GM19468 (cell line): Measurements from ENCODE around the gene PPEF2.
A peak's percentile ranks its signal among the peaks of the same experiment; 100 is the strongest.

ENCODE experiments used
- ATAC-seq: cut with Tn5 transposase; IDR thresholded peaks from one replicate; pipeline ENCODE4 v1.9.1; 2021; ENCODE audit warnings: mild to moderate bottlenecking, moderate library complexity, moderate number of reproducible peaks; ENCODE audit not compliant: unreplicated experiment; ENCODE audit errors: extremely low read depth

Gene PPEF2

DNA sequence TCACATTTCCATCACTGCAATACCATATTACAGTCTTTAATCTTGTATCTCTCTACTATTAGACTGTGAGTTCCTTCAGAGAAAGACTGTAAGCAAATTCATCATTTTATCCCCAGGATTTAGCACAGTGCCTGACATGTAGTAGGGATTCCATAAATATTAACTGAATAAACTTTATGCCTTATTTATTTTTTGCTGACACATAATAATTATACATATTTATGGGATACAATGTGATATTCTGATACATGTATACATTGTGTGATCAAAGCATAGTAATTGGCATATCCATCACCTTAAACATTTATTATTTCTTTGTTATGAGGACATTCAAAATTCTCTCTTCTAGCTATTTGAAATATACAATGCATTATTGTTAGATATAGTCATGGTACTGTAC, 3.7 kb downstream of the PPEF2 start:
- ATAC-seq: no peak

DNA sequence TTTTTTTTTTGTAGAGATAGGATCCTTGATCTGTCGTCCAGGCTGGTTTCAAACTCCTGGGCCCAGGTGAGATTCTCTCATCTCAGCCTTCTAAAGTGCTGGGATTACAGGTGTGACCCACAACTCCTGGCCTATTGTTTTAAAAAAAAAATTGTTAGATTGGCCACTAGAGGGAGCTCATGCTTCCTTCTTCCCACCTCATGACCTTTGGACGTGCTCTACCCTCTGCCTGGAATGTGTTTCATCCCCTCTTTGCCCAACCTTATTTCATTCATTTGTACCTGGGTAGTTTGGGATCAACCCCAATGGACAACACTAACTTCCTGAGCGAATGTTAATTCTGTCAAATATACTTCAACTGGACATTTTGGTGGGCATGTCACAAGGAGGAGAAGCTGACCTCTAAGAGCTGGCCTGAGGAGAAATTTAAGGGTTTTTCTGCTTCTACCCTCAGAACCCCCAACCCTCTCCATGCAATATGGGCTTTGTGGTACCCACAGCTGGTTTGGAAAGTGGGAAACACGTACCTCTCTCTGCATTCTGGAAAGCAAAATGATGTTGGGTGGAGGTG, 6.4 kb downstream of the PPEF2 start:
- peak; percentile 32 for ATAC-seq

DNA sequence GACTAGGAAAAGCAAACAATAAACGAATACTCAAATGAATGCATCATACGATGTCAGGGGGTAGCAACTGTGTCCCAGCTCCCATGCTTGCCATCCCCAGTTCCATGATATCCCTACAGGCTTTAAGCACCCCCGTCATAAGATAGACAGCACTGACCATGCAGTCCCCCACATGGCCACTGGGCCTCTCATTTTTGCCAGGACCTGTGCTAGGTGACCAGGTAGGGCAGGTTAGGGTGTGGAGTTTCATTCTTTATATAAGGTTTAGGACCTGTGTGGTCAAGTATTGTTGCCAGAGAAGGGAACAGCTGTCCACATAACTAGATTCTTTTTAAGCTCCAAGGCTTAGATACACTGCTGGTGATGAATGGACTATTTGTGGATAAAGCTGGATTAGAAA, 9.7 kb downstream of the PPEF2 start:
- ATAC-seq: no peak

DNA sequence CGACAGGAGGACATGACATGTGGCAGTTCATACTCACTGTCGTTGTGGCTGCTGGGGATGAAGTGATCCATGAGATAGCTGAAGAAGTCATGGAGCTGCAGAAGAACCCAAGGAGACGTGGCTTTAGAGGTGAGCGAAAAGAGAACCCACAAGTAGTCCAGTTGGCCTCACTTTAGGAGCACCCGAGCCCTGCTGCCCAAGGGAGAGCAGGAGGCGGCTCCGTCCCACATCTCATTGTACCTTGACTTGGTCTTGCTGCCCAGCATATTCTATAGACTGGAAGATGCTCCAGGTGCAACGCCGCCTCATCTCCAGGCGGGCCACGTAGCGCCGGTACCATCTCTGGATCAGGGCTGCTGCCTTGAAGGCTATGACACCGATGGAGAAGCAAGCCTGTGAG, 10.6 kb downstream of the PPEF2 start:
- no peak for ATAC-seq

DNA sequence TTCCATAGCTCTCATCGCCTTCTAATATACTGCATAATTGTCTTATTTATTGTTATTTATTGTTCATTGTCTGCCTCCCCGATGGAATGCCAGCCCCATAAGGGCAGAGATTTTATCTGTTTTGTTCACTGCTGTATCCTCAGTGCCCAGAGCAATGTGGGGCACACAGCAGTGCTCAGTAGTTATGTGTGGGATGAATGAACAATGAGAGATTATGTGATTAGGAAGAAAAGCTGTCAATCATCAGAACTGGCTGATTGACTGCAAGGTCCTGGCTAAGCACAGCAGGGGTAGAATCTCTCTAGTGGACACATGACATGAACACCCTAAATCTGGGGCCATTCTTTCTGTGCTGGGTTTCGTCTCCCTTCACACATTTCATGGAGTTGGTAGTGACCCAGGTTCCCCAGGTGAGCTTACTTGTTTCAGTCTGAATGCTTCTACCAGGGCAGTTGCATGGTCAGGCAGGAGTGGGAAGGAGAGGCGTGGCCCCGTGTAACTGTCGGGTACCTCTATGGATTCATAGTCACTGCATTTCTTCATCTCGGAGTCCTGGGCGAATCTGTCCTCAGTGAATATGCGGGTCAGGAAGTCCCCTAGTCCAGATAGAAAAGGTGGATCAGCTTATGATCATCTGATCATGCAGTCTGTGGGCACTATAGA, 12.6 kb downstream of the PPEF2 start:
- ATAC-seq: no peak

DNA sequence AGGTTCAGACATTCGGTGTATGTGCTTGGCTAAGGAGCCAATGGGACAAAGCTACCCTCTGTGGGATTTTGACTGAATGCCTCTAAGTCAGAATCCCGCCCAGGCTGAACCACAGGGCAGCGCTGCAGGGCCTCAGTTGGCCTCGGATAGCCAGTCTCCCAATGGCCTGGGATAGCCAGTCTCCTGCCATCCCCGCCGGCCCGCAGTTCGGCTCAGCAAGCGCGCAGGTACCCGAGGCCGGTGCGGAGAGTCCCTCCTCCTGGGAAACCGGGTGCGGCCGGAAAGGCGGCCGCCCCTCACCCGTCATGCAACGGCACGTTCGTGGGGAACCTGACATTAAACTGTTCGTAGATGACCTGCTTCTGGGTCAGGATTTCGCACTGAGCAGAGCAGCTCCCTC, 16.1 kb downstream of the PPEF2 start:
- no peak for ATAC-seq

DNA sequence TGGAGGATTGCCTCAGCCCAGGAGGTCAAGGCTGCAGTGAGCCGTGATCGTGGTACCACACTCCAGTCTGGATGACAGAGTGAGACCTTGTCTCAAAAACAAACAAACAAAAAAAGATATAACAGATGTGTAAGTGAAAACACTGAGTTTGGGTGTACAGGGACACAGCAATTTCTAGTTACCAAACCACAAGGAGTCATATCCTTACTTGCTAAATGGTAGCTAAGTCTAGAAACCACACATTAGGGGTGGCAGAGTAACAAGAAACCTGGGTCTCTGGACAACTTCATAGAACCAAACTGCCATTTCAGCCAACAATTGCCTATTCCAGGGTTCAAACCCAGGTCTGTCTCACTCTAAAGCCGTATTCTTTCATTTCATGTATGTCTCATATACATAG, 20.8 kb downstream of the PPEF2 start:
- ATAC-seq: no peak

DNA sequence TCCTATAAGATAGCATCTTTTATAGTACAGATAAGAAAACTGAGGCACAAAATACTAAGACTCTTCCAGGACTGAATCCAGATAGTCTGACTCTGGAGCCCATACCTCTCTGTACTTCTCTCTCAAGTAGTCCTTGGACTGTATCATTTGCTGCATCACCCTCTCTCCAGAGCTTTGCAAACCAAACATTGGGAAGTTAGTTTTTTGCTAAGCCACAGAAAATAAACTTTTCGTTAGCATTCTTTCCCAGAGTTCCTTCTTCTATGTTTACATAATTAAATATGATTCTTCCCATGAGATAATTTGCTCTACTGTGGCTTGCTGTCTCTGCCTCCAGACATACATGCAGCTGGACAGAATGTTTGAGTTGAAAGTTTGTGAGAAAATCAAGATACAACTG, 22.0 kb downstream of the PPEF2 start:
- ATAC-seq: no peak

DNA sequence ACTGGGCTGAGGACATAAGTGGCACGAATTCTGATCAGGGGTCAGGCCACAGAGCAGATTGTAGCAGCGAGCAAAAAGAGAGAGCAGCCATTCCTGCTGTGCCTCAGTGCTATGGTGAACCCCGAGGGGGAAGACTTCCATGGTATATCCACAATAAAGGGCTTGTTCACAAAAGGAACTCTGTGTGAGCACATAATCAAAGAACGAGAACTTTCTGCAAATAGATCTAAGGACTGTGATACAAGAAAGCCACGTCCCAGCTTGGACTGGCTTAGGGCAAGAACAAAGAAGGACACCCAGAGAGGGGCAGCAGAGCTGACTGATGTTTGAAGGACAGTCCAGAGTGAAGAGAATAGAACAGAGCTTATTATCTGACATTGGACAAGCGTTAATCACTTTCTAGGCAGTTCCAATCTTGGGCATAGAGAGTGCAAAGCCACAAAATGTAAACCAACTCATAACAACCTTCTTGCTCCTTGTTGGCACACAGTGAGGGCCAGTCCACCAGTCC, 24.0 kb downstream of the PPEF2 start:
- ATAC-seq: no peak

DNA sequence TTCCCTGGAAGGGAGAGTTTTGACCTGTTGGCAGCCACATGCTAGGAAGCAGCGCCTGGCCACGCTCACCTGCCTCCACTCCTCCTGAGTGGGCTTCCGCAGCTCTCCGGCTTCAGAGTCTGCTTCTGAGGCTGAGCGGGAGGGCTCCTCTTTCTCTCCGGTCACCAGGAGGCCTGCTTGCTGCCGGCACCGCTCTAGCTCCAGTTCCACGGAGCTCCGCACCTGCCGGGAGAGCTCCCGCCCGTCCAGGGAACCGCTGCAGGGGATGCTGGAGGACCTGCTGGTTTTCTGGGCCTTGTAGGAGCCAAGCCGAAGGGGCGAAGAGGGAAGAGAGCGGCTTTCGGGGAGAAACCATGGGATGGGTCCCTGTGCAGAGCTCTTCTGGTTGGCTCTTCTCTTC, 26.0 kb downstream of the PPEF2 start:
- no peak for ATAC-seq

DNA sequence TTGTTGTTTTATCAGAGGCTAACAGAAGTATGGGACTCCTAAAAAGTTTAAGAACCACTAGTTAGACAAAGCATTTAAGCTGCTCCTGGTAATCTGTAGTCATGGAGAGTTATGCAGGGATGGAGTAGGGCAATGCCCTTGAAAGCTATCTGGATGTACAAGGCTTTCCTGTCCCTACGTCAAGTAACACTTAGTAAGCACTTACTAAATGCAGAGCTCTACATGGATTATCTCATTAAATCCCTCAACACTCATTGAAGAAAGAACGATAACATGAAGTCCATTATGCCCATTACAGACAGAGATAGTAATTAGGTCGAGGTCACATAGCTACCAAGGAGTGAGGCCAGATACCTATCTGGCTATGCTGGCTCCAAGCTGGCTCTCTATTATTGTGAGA, 33.2 kb downstream of the PPEF2 start:
- no peak for ATAC-seq

DNA sequence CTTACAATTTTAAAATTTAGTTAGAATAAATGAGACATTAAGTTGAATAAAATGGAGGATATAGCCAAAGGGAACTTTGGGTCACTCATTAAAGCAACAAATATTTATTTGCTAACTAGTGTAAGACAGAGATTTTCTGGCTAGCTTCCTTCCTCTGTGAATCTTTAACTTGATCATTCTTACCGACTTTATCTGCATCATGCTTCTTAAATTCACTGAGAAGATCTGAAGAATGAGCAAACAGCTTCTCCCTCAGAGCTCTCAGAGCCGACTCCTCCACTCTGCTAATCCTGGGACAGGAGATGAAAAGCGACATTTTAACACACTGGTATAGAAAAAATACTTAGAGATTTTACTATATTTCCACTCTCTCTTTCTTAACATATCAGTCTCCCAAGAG, 35.1 kb downstream of the PPEF2 start:
- ATAC-seq: no peak

DNA sequence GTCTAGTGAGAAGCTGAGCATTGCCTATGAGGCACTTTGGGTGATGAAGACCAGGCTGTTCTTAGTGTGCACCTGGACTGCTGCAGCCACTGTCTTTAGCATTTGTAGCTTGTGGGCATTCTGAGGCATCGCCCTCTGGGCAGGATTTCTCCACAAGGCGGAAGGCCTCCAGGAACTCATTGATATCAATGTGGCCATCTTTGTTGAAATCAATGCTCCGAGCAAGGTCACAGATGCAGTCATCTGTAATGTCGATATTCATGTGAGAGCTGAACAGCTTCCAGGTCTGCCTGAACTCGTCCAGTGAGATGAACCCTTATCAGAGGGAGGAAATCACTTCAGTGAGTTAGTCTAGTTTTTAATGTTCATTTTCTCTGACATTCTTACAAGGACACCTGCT, 41.6 kb downstream of the PPEF2 start:
- ATAC-seq: no peak

DNA sequence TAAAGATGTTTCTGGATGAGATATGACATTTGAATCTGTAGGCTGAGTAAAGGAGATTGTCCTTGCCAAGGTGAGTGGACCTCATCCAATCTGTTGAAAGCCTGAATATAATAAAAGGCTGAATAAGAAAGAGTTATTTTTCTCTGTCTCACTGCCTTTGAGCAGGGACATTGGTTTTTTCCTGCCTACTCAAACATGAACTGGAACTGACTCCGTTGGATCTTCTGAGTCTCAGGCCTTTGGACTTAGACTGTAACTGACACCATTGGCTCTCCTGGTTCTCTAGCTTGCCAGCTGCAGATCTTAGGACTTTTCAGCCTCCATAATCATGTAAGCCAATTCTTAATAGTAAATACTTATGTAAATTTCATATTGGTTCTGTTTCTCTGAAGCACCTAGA, 43.5 kb downstream of the PPEF2 start:
- no peak for ATAC-seq

DNA sequence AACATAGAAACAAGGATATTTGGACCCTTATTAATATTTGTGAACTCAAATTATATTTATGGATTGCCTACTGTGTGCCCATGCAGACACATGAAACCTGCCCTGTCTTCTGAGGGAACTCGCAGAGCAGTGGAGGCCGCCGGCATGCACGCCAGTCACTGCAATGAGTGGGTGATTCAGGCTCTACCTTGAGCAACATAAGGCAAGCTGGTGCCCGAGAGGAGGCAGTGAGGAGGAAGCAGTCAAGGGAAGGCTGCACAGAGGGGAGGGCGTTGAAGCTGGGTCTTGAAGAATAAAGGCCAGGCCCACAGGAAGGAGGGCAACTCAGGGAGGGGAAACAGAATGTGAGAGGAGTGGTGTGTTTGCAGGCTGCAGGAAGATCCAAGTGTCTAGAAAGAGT, 52.8 kb downstream of the PPEF2 start:
- no peak for ATAC-seq

DNA sequence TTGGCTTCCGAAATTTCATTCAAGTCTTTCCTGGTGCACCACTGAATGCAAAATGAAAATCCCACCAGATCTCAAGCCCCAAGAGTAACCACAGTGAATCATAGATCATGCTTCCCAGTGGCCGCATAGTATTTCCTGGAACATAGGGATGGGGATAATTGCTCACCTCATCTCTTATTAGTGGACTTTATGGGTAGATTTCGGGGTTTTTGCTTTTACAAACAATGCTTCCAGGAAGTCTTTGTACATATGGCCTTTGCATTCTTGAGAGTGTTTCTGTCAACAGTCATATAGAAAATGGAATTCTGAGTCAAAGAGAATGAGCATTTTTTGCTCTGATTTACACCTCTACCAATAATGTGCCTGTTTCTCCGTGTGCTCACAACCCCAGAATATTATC, 53.4 kb downstream of the PPEF2 start:
- no peak for ATAC-seq

DNA sequence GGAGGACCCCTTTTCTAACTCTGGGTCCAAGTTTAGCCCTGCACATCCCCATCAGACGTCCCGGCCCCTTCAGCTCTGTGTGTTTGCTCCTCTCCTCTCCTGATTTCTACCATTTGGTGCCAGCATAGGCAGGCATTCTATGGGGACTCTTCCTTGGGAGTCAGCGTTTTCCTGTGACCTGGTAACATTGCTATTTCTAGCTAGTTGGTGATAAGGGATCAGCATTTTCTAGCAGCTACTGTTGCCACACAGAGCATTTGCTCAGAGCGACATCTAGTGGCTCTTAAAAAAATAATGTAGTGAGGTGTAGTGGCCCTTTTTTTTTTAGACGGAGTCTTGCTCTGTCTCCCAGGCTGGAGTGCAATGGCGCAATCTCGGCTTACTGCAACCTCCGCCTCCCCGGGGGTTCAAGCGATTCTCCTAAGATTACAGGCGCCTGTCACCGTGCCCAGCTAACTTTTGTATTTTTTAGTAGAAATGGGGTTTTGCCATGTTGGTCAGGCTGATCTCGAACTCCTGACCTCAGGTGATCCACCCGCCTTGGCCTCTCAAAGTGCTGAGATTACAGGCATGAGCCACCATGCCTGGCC, 54.0 kb downstream of the PPEF2 start:
- ATAC-seq: peak; percentile 26

DNA sequence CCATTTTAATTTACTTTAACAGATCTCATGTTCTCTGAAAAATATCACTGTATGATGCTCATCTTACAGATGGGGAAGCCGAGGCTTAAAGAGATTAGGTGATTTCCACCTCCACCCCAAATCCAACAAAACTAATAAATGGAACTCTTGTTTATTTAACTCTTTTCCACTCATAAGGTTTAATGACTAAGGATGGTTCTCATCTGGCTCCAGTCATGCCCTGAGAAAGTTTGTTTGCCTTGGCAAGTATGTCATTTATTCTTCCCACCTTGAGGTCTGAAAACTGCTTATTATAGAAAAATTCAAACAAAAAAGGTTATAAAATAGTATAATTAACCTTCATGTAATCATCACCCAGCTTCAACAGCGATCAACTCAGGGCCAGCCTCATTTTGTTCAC, 56.3 kb downstream of the PPEF2 start:
- ATAC-seq: no peak

DNA sequence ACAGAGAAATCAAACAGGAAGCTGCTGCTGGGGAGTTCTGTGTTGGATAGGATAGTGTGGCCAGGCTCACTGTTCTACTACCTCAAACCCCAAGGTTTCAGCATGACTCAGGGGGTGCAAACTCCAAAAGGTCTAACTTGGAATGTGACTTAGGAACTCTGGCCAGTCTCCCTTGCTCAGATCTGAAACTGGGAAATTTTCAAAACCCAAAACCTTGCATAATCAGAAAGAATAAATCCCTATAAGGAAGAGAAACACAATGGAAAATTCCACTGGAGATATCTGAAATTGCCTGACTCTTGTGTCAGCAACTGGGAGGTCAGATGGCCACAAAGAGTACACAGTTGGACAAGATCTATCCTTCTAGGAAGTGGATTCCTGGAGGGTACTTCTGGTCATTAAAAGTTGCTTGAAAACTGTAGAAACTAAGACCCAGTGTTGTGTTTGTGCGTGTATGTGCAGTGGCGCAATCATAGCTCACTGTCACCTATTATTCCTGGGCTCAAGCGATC, 58.0 kb downstream of the PPEF2 start:
- ATAC-seq: no peak

DNA sequence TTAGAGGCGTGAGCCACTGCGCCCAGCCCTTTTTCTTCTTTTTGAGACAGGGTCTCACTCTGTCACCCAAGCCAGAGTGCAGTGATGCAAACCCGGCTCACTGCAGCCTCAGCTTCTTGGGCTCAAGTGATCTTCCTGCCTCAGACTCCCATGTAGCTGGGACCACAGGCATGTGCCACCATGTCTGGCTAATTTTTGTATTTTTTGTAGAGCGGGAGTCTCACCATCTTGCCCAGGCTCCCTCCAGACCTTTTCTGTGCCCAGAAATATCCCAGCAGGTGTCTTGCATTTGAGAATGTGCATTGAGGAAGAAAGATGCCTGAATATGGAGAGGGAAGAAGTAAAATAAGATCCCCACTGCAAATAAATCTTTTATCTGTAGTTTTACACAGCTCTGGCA, 58.7 kb downstream of the PPEF2 start:
- no peak for ATAC-seq

DNA sequence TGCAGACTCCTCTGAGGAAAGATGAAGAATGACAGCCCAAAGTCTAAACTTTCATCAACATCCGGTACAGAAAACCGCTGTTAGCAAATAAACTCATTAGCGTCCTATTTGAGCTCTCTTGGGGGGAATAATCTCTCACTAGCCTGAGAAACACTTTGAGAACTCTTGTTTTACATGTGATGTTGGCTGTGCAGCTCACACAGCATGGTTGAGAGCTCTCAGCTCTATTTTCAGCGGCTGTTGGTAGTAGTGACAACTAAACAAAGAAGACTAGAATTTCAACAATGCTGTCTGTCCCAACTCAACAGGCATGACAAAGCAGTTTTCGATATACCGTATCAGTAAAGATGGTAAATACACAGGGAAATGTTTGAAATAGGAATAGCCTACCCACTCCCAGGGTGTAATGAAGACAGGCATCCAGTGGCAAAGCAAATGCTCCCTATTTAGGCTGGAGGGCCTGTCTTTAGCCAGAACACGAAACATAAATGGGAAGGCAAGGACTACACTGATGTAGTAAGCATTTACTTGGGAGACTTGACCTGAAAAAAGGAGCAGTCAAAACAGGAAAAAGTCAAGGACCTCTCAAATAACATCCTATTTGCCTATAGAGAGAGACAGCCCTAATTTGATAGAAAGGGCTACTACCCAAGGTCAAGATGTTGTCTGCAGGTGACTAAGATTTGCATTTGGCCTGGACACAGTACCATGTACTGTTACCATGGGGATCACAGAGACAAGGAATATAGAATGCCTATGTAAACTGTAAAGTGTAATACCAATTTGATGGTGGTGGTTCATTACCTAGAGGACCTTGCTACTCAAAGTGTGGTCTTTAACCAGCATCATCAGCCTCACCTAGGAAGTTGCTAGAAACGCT, 60.4 kb downstream of the PPEF2 start:
- no peak for ATAC-seq
